Measurements from ENCODE around the gene APMAP.

GRCh38 chr20:25013478-25014380, 21.2 kb upstream of the APMAP start:
- TF ChIP-seq CTCF (IDR thresholded peaks at IDR 0.05), result no peak
- no peak for TF ChIP-seq POLR2A (IDR thresholded peaks at IDR 0.05)

All from testis (tissue), 2 donors.